Smooth muscle cell (in vitro differentiated cells): ENCODE results near the gene TTC33. TPM values are rescaled to one million over a fixed set of nuclear protein-coding genes. Genes with fewer than 3 reads are reported as not detected.

Source experiments
- DNase-seq: peaks from one replicate; lab custom pipeline; 2025; ENCODE audit not compliant: unreplicated experiment; lab: John Stamatoyannopoulos, UW
- H2AFZ ChIP-seq: fragments of 200-600 bp; sonication (generic); 2 replicates; pipeline ENCODE4 v1.6.0; 2016; ENCODE audit warnings: antibody characterized with exemption, low read depth, mild to moderate bottlenecking
- H3F3A ChIP-seq: fragments of 200-600 bp; sonication (generic); 2 replicates; pipeline ENCODE4 v1.6.0; 2017; ENCODE audit warnings: antibody characterized with exemption, low read depth
- H3K27ac ChIP-seq: fragments of 200-600 bp; sonication (generic); 2 replicates; pipeline ENCODE4 v1.5.1; 2016; ENCODE audit warnings: low read depth, mild to moderate bottlenecking
- H3K27me3 ChIP-seq: fragments of 200-600 bp; sonication (generic); 2 replicates; pipeline ENCODE4 v1.6.1; 2016; ENCODE audit warnings: low read depth, mild to moderate bottlenecking
- H3K36me3 ChIP-seq: fragments of 200-600 bp; sonication (generic); 2 replicates; pipeline ENCODE4 v1.5.1; 2016; ENCODE audit warnings: low read depth
- H3K4me1 ChIP-seq: fragments of 200-600 bp; sonication (generic); 2 replicates; pipeline ENCODE4 v1.5.1; 2016; ENCODE audit warnings: low read depth
- H3K4me2 ChIP-seq: fragments of 200-600 bp; sonication (generic); 2 replicates; pipeline ENCODE4 v1.6.0; 2016; ENCODE audit warnings: mild to moderate bottlenecking
- H3K4me3 ChIP-seq: fragments of 200-600 bp; sonication (generic); 2 replicates; pipeline ENCODE4 v1.5.1; 2016; ENCODE audit warnings: mild to moderate bottlenecking
- H3K79me2 ChIP-seq: fragments of 200-600 bp; sonication (generic); 2 replicates; pipeline ENCODE4 v1.6.0; 2016; ENCODE audit warnings: low read depth, mild to moderate bottlenecking
- H3K9ac ChIP-seq: fragments of 200-600 bp; sonication (generic); 2 replicates; pipeline ENCODE4 v1.6.0; 2016; ENCODE audit warnings: low read depth
- H3K9me3 ChIP-seq: fragments of 200-600 bp; sonication (generic); replicated peaks from 2 replicates; pipeline ENCODE4 v1.5.1; 2016; ENCODE audit warnings: low read depth
- H4K20me1 ChIP-seq: fragments of 200-600 bp; sonication (generic); 2 replicates; pipeline ENCODE4 v1.6.0; 2016; ENCODE audit warnings: low read depth
- CTCF ChIP-seq: fragments of 200-600 bp; sonication (generic); IDR thresholded peaks from 2 replicates; pipeline ENCODE4 v1.5.1; 2017; ENCODE audit warnings: borderline replicate concordance, mild to moderate bottlenecking, antibody characterized with exemption; ENCODE audit not compliant: insufficient read depth, poor library complexity, severe bottlenecking
- WGBS: methylation state at CpG from one replicate; pipeline ENCODE4 v1.1.7; 2016; ENCODE audit warnings: low lambda C conversion rate; 5-methylcytosine and 5-hydroxymethylcytosine counted together
- polyA plus RNA-seq: library from polyadenylated mRNA; unstranded; fragments of >200 nt; fragmentation: Nextera tagmentation; extraction: Ambion mirVana; gene quantifications from 2 replicates; pipeline ENCODE4 v1.2.1, GENCODE V29; 2016
- total RNA-seq: library from RNA; depleted of rRNA; stranded (reverse); fragments of >200 nt; gene quantifications from 2 replicates; pipeline ENCODE4 v1.2.3, GENCODE V29; 2014

Gene TTC33
- total and polyA plus RNA-seq, 2 experiments from 2014 or later: 13.1 to 22.1 TPM

GRCh38 chr5:40627706-40628105 is 128.1 kb downstream of the TTC33 start:
- Histone ChIP-seq H2AFZ (no peak overlapping the region), H3K4me2 (no peak overlapping the region)

GRCh38 chr5:40626801-40627200 is 129.0 kb downstream of the TTC33 start:
- WGBS: 88% methylated on average over 2 of the region's 2 CpGs
- Histone ChIP-seq H3K27me3 (no peaks in the 10 kb centered on the region), H4K20me1 (no peaks in the 10 kb centered on the region), H3K4me3 (no peak overlapping the region), H3K4me2 (no peak overlapping the region), H3K27ac (no peak overlapping the region), H3K79me2 (no peaks in the 10 kb centered on the region), H2AFZ (no peak overlapping the region), H3K4me1 (no peaks in the 10 kb centered on the region), H3K9ac (no peak overlapping the region), H3K36me3 (no peaks in the 10 kb centered on the region), H3F3A (no peaks in the 10 kb centered on the region), H3K9me3 (no peaks in the 10 kb centered on the region)
- no peak for DNase-seq
- no peak for TF ChIP-seq CTCF

More at GRCh38 chr5:40627706-40628105, 128.1 kb downstream of the TTC33 start:
- H3K9me3 ChIP-seq: no peaks in the 10 kb centered on the region
- no peak overlapping the region for H3K9ac ChIP-seq
- no peak overlapping the region for H3K4me3 ChIP-seq
- TF ChIP-seq CTCF: no peak
- no peak for DNase-seq
- H3K27ac ChIP-seq: no peak overlapping the region
- no peaks in the 10 kb centered on the region for H3K27me3 ChIP-seq
- no peaks in the 10 kb centered on the region for H3F3A ChIP-seq
- no peaks in the 10 kb centered on the region for H3K36me3 ChIP-seq
- H3K79me2 ChIP-seq: no peaks in the 10 kb centered on the region
- no peaks in the 10 kb centered on the region for H4K20me1 ChIP-seq
- 72% methylated on average over 2 of the region's 2 CpGs for WGBS
- no peaks in the 10 kb centered on the region for H3K4me1 ChIP-seq

- Histone ChIP-seq H3K36me3 (no peaks in the 10 kb centered on the region), H3K4me2 (no peak overlapping the region), H3K79me2 (no peaks in the 10 kb centered on the region), H3K27me3 (no peaks in the 10 kb centered on the region), H3K9ac (no peak overlapping the region), H3K9me3 (no peaks in the 10 kb centered on the region), H3F3A (no peaks in the 10 kb centered on the region), H4K20me1 (no peaks in the 10 kb centered on the region), H3K4me3 (no peak overlapping the region), H3K4me1 (no peaks in the 10 kb centered on the region), H3K27ac (no peak overlapping the region), H2AFZ (no peak overlapping the region)
- DNase-seq: no peak
- no peak for TF ChIP-seq CTCF
- WGBS: 90% methylated on average over 2 of the region's 2 CpGs
These were observed 132.0 kb downstream of the TTC33 start for GRCh38 chr5:40623480-40624420.
